ENCODE results near the gene CABP1.

CABP1 gene

DNA sequence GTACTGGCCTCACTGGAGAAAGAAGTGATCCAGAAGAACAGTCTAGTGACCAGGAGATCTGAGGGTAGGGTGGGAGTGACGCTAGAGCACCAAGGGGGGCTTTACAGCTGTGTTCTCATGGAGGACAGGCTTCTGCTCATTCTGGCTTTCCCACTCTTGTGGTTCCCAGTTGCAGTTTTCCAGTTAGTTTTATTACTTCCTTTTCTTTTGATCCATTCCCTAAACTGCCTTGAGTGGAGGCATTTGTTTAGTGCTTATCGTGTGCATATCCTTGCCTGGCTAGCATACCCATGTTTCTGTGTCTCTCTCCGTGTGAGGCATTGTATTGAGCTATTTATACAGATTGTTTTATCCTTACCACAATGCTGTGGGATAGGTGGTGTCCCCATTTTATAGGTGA is 50.6 kb downstream of the CABP1 start:
- DNase-seq (ENCODE audit: low read depth in 2 of 3, low spot score in 1 of 3): no peak

DNA sequence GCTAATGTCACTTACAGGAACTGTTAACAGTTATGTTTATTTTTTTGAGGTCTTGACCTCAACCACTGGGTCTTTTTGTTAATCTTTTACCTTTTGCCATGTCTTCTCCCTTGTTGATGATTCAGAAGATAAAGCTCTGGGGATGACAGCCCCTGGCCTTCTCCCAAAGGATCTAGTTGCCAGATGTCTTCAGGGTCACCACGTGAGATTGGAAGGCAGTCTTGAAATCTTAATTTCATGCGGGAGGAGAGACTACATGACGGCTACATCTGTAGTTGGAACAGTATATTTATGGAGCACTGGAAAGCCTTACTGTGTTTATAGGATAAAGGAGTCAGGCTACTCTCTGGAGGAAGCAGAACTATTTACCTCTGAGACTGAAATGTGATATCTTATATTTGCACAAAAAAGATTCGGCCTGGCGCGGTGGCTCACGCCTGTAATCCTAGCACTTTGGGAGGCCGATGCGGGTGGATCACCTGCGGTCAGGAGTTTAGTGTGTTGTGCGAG is 52.2 kb downstream of the CABP1 start:
- DNase-seq (ENCODE audit: low read depth in 2 of 3, low spot score in 1 of 3): no peak

DNA sequence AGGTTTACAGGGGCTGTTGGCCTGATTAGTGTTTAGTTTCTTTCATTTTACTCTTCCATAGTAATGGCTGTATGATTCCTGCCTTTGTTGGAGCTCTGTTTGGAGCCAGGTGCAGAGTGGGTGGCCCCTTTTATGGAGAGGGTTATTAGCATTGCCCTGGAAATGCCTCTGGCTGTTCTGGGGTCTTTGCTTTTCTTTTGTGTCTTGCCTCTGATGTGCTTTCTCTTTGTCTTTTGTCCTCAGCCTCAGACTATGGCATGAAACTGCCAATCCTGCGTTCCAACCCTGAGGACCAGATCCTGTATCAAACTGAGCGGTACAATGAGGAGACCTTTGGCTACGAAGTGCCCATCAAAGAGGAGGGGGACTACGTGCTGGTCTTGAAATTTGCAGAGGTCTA is 53.4 kb downstream of the CABP1 start:
- DNase-seq (ENCODE audit: low read depth in 2 of 3, low spot score in 1 of 3): no peak

DNA sequence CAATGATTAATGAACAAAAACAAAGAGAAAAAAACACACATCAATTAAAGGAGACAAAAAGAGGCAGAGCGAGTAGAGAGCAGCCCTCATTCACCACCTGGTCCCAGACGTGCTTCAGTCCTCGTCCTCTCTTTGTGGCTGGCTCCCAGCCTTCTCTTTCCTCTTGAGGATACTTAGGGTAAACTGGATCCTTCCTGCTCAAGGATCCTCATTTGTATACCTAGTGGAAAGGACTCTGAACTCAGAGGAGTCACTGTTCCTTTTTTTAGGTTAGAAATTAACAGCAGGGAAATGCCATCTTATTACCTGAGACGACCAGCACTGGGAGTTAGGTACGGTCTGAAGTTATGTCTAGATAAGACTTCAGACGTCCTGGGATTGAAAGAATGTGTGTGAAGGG is 56.2 kb downstream of the CABP1 start:
- DNase-seq (ENCODE audit: low read depth in 2 of 3, low spot score in 1 of 3): no peak

DNA sequence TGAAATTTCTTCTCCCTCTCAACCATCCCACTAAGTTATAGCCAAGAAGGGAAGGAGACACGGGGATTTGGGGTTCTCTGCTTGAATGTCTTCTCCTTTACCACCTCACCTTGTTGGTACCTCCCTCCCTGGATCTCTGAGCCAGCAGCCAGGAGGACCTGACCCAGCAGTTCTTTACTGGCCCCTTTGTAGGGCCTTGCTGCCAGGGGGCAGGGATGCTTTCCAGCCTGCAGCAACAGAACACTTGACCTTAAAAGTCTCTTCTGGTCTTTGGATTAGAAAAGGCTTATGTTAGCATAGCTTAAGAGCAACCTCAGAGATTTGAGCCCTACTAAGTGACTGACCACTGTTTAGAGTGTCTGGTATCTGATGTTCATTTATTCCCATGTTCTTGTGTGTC is 56.9 kb downstream of the CABP1 start:
- no peak for DNase-seq (ENCODE audit: low read depth in 2 of 3, low spot score in 1 of 3)

DNA sequence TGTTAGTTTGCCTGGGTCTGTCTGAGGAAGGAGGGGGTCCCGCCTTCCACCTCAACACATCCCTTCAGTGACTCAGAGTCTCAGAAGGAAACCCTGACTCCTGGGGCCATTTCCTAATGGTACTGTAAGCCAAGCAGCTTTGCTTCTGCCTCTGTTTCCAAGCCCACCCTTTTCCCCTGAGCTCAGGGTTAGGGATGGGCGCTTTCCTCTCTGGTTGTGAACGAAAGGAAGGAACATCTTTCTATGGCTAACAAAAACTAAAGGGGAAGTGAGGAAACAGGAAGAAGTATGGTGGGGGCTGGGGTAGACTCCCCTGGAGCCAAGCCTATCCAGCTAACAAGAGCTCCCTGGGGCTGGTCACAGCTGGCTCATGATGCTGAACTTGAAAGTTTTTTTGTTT is 58.2 kb downstream of the CABP1 start:
- DNase-seq (ENCODE audit: low read depth in 2 of 3, low spot score in 1 of 3): no peak

DNA sequence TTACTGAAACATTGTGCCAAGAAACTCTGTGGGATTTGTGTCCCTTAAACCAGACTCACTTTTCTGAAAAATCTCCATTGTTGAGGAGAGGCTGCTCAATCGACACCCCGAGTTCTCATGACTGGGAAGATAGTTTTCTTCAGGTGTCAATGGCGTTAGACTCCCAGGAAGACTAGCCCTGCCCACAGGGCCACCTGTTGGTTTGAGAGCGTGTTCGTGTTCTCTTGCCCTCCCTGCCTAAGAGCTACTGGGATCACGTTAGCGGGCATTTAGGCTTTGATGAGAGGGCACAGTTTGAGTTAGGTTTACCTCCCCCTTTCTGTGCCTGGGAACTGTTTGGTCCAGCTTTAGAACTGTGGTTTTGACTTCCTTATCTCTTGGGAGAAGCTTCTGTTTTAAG is 59.1 kb downstream of the CABP1 start:
- DNase-seq (ENCODE audit: low read depth in 2 of 3, low spot score in 1 of 3): no peak

DNA sequence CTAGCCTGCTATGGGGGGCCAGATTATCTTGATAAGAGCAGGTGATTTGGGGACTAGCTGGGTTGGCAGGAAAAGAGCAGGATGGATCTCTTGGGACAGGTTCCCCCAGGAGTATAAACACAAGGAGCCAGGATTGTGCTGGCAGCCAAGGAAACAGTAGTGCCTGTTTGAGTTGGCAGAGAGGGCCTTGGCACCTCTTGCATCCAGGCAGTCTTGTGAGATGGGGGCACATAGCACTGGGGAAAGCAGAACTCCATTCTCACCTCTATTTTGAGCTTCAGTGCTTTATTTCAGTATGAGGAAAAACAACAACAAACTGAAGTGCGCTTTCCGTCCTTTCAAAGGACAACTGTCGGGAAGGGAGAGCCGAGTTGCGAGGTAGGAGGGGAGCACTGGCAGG is 60.5 kb downstream of the CABP1 start:
- no peak for DNase-seq (ENCODE audit: low read depth in 2 of 3, low spot score in 1 of 3)

DNA sequence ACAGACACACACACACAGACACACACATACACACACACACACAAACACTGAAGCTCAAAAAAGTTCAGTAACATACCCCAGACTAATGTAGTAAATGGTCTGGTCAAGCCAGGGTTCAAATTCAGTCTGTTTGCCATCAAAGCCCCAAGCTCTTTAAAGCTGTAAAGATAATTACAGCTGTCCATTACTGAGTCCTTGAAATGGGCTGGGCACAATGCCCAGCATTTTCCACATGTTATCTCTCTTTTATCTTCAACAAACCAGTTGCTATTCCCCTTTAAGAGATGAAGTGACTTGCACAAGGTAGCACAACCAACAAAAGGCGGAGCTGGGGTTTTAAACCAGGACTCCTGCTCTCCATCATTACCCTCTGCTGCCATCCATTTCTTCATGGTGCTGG is 62.2 kb downstream of the CABP1 start:
- no peak for DNase-seq (ENCODE audit: low read depth in 2 of 3, low spot score in 1 of 3)

DNA sequence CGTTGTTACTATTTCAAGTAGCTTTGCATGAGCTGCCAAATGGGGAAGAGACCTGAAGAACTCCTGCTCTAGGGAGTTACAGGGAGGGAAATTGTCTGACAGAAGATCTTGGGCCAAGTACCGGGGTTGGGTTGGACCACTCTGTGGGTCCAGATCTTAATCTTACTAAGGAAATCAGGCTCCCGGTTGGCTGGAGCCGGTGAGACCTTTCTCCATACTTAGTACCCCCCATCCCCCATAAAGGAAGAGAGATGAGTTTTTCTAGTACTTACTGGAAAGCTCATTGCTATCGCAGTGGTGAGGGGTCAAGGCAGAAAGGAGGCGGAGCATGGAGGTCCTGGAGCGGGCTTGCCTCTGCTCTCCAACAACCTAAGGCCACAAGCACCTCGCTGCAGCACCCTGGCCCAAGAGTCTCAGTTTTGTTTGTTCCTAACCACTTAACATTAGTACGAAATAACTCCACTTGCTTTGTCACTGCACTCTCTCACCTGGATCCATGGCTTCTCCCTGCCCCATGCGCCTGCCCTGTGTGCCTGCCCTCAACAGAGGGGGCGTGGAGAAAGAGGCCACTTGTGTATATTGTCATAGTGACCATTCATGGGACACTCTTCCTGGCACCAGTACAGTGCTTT is 63.0 kb downstream of the CABP1 start:
- DNase-seq (ENCODE audit: low read depth in 2 of 3, low spot score in 1 of 3): no peak

DNA sequence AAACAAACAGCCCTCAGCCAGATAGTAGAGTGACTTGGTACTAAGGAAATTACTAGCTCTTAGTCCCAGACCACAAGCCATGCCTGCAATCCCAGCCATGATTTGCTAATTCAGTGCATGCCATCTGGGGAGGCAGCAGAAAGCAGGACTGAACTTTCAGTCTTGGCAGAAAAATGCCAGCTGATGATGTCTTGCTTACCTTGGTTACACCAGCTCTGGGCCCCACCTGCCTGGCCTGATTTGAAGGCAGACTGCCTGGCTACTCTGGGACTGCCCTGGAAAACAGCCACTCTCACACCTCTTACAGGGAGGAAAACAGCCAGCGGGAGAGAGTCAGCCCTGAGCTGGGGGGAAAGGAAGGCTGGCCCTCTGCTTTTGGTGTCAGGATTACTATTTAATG is 65.2 kb downstream of the CABP1 start:
- no peak for DNase-seq (ENCODE audit: low read depth in 2 of 3, low spot score in 1 of 3)

DNA sequence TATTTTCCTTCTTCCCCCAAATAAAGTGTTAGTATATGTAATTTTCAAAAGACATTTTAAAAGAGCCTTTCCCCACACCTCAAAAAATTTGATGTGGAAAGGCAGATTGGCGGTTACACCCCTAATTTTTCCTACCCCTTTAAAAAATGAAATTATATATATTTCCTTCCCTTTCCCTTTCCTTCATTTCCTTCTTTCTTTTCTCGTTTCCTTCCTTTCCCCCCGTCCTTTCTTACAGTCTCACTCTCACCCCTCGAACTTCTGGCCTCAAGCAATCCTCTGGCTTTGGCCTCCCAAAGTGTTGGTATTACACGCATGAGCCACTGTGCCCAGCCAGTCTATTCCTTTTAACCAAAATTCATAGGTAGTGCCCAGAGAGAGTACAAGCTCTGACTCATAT is 65.6 kb downstream of the CABP1 start:
- no peak for DNase-seq (ENCODE audit: low read depth in 2 of 3, low spot score in 1 of 3)

DNA sequence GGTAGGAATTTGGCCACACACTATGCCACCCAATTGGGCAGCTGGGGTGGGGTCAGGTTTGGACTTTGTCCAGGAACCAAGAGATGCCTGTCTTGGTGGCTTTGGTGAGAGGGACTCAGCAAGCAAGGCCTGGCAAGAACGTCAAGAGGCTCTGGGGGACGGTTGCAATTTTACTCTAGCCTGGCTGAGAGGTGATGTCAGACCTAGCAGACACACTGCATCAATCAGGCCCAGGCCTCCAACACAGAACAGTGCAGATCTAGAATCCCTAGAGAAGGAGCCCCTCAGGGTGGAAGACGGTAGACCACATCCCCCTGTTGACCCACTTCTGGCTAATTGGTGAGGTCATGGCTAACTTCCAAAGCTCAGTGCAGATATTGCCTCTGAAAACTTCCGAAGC is 68.2 kb downstream of the CABP1 start:
- no peak for DNase-seq (ENCODE audit: low read depth in 2 of 3, low spot score in 1 of 3)

DNA sequence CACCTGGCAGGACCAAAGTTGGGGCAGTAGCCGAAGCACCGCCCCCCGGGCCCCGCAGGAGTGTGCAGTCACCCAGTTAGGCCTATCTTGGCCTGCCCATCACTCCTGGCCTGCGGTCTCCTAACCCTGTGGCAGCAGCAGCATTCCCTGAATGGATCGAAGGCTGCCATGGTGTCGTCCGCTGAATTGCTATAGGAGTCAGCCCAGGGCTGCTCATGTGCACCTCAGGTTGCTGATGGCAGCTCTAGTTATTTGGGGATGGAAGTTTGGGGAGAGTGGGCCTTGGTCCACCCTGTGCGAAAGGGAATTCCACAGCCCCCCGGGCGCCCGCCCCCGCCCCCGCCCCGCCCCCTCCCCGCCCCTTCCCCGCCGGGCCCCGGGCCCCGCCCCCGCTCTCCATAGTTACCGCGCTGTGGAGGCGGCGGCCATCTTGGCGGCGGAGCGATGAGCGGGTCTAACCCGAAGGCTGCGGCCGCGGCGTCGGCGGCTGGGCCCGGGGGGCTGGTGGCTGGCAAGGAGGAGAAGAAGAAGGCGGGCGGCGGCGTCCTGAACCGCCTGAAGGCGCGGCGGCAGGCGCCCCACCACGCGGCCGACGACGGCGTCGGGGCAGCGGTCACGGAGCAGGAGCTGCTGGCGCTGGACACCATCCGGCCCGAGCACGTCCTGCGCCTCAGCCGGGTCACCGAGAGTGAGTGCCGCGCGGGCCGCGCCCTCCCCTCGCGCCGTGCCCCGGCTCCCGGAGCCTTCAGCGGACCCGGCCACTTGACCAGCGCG is 69.8 kb downstream of the CABP1 start, which contains the start of gene UNC119B:
Gene UNC119B, plus strand, starts transcription at position 428 of the 774 bp plus-strand sequence. Its CDS starts 17 bp downstream, at position 445.
- DNase-seq (ENCODE audit: low read depth in 2 of 3, low spot score in 1 of 3): peak; percentile 37 to 62 (median 52)

DNA sequence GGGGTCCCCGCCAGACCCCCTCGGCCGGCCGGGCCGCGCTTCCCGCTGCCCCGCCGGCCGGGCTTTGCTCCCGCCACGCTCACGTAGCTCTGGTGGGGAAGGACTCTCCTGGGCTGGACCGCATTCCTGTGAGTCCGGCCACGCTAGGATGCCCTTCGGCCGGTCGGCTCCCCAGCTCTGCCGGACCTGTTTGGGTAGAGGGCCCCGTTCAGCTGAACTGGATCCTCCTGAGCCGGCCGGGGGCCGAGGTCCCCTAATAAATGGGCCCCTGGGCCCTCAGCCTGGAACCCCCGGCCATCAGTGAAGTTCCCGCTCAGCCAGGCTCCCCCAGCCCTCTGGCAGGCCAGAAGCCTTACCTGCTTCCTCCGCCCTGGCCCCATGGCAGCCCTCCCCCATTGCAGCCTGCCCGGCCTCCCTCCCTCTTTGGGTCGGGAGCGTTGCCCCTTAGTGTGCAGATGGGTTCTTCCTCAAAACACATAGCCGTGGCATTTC is 70.4 kb downstream of the CABP1 start:
- DNase-seq (ENCODE audit: low read depth in 2 of 3, low spot score in 1 of 3): peak in 2 of 3 donors; percentile 11 to 17

DNA sequence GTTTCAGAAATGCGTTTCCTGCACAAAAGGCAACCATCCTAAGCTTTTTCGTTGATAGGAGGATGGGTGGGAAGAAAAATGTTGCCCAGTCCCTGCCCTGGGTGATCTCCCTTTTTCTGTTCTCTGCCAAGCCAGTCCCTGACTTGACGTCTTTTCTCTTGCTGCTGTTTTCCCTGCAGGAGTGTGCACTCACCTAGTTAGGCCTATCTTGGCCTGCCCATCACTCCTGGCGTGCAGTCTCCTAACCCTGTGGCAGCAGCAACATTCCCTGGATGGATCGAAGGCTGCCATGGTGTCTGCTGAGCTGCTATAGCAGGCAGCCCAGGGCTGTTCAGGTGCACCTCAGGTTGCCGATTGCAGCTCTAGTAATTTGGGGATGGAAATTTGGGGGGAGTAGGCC is 71.0 kb downstream of the CABP1 start:
- no peak for DNase-seq (ENCODE audit: low read depth in 2 of 3, low spot score in 1 of 3)

DNA sequence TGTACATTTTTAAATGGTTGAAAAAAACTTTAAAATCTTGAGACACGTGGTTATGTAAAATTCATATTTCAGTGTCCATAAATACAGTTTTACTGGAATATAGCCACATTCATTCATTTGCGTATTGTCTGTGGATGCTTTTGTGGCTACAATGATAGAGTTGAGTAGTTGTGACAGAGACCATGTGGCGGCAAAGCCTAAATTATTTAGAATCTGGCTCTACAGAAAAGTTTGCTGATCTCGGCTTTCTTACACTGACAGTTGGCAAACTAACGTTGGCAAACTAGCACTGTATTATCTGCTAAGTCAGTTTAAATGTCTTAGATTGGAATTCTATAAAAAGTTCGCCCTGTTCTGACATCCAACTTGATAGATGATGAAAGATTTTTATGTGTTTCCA is 72.2 kb downstream of the CABP1 start:
- DNase-seq (ENCODE audit: low read depth in 2 of 3, low spot score in 1 of 3): no peak

DNA sequence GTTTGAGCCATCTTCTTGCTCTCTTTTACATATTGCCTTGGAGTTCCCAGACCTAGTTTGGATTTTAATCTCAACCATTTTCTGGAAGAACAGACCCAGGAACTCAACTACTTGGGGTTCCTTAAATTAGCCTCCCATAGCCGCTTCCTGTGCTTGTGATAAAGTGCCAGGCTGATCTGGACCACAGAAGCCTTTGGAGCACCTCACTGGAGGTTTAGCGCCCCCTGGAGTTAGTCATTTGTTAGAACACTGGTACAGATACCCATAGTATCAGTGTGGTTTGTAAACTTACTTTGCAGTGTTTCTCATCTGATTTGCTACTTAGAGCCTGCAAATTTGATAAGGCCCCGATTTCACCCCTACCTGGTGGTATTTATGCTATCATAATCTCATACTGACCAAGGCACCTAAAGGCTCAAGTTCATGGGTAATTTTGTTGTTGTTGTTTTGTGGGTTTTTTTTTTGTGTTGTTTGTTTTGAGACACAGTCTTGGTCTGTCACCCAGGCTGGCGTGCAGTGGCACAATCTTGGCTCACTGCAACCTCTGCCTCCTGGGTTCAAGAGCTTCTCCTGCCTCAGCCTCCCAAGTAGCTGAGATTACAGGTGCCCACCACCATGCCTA is 73.5 kb downstream of the CABP1 start:
- DNase-seq (ENCODE audit: low read depth in 2 of 3, low spot score in 1 of 3): peak; percentile 48 to 89 (median 54)

Measured in stimulated activated CD4-positive, alpha-beta T cell treated with anti-CD3 and anti-CD28 coated beads, Interleukin-12 subunit alpha, Interleukin-12 subunit beta, amount 100 ng/mL, for 48 hours (primary cell).